NOMO-1 treated with dmso at 0.1 percent for 144 hours (cell line): ENCODE data around the gene TSHZ2.

ENCODE experiments used
- DNase-seq: peaks from one replicate; lab custom pipeline; 2025; ENCODE audit not compliant: unreplicated experiment; lab: John Stamatoyannopoulos, UW

Gene TSHZ2

GRCh38 chr20:53227523-53227922 is 255.4 kb downstream of the TSHZ2 start:
- DNase-seq: no peak

DNA sequence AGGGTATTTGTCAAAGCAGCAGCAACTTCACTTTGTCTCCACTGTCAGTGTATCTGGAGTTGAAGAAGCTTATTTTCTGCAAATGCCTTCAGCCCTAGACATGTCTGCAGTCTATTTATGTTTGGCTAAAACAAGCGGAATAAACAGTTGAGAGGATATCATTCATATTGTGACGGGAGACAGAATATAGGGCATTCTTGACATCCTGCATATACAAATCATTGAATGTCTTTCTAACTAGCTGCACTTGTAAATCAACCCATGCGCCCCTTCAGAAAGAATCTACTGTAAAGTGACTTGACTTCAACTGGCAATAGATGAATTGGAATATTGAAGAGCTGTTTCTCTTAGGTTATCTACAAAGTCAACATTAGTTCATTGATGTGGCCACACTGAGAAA is 258.9 kb downstream of the TSHZ2 start:
- DNase-seq: no peak

- no peak for DNase-seq
These were observed 265.3 kb downstream of the TSHZ2 start for GRCh38 chr20:53237461-53237860.

DNA sequence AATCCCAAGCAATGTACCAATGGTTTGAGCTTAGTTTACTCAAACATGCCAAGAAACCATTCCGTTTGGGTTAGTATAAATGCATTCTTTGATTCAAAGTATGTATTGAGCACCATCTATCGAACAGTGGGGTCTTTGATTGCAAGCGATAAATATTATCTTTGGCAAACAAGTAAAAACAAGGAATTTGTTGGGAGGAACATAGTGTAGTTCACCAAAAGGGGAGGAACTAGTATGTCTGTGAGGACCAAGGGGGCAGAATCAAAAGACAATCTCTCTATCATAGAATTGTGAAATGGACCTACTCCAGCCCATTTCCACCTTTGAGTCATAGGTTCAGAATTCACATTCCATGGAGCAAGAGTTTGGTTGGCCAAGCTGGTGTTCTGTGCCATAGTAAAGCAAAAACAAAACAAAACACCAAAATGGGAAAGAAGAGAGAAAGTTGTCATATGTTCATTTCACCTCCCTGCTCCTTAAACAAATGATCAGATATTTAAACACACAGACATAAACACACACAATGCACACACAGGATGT is 266.0 kb downstream of the TSHZ2 start:
- no peak for DNase-seq

DNA sequence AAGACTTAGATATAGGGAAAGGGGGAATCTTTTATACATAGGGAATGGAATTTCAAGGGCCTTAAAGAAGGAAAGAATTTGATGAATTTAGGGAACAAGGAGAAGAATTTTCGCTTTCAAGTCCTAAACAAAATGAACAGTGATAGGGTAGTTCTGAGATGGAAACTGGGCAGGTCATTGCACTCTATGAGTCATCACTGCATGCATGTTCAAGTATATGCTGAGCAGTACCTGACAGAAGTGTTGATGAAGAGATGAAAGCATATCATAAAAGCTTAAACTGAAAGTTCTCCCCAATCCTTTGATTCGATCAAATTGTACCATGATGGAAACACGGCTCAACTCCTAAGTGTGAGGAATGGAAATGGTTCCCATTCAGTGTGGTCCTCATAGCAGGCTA is 271.0 kb downstream of the TSHZ2 start:
- DNase-seq: no peak

- DNase-seq: no peak
These were observed 272.6 kb downstream of the TSHZ2 start for GRCh38 chr20:53244711-53245110.

- DNase-seq: peak; percentile 25
These were observed 273.4 kb downstream of the TSHZ2 start for GRCh38 chr20:53245574-53245973.

- no peak for DNase-seq
These were observed 275.4 kb downstream of the TSHZ2 start for GRCh38 chr20:53247468-53248103.

DNA sequence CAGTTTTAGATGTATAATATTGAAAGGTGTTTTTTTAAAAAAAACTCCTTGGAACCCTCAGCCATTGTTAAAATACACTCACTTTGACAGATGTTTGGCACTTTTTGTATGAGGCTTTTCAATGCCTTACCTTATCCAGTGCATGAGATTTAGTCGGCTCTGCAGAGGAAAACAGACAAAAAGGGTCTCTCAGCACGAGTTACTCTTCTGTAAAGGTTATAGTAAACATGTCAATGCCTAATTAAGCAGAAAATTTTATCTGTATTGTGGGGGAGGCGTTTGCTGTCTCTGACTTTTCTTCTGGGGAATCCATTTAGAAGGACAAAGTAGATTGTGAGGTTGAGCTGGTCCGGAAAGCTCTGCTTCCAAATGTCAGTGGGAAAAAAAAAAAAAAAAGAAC is 278.3 kb downstream of the TSHZ2 start:
- DNase-seq: no peak

DNA sequence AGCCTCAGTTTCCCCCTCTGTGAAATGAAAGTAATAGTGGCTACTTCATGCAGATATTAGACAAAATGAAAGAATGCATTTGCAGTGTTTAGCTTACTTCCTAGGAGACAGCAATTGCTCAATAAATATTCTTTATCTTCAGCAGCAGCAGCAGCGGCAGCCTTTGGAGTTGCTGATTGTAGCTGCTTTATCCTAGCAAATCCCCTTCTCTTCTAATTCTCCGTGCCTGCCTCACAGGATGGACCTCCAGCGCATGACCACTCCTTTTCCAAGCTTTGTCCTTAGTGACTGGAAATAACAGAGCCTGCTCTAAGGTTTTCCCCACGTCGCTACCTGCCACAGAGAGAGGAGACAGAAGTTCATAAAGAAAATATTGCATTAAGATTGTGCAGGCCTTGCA is 279.8 kb downstream of the TSHZ2 start:
- no peak for DNase-seq

DNA sequence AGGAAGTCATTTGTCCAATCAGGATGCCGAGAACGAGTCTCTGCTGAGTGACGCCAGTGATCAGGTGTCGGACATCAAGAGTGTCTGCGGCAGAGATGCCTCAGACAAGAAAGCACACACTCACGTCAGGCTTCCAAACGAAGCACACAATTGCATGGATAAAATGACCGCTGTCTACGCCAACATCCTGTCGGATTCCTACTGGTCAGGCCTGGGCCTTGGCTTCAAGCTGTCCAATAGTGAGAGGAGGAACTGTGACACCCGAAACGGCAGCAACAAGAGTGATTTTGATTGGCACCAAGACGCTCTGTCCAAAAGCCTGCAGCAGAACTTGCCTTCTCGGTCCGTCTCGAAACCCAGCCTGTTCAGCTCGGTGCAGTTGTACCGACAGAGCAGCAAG is 281.5 kb downstream of the TSHZ2 start:
- DNase-seq: no peak

- no peak for DNase-seq
These were observed 283.0 kb downstream of the TSHZ2 start for GRCh38 chr20:53255102-53255710.

DNA sequence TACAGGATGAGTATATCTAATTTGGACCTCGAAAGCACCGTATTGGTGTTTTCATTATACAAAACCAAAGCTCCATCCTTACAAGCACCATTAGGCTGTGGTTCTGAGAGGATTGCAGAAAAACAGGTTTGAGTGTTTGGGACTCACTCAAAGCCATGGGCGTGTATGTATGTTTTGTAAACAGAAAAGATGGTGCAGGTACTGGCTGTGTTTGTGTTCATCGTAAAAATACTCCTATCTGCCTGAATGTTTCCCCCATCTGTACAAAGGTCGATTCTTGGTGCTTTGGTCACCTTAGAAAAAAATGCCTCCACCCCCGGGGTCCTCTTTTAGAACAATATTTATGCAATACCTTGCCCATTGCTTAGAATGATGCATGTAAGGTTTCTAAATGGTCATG is 286.6 kb downstream of the TSHZ2 start:
- no peak for DNase-seq

- no peak for DNase-seq
These were observed 288.0 kb downstream of the TSHZ2 start for GRCh38 chr20:53260168-53260567.

- DNase-seq: no peak
These were observed 288.4 kb downstream of the TSHZ2 start for GRCh38 chr20:53260591-53260990.

DNA sequence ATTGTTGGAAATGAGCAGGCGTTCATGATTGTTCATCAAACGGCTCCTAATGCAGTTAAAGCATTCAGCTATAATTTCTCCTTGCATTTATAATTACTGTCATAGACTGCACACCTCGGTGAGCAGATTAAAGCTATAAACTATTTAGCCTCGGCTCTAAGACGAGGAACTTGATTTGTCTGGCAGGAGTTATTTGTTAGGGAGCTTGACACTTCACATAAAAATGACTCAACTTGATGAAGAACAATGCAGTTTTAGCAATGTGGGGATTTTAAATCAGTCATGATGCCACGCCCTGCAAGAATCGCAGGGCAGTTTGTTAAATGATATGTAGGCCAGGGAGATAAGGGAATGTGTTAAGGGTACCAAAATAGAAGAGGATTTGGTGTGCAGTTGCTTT is 290.2 kb downstream of the TSHZ2 start:
- DNase-seq: no peak

GRCh38 chr20:53263554-53264438 is 291.6 kb downstream of the TSHZ2 start:
- DNase-seq: no peak

- no peak for DNase-seq
These were observed 292.4 kb downstream of the TSHZ2 start for GRCh38 chr20:53264604-53265003.

GRCh38 chr20:53265304-53265875 is 293.2 kb downstream of the TSHZ2 start:
- DNase-seq: no peak

DNA sequence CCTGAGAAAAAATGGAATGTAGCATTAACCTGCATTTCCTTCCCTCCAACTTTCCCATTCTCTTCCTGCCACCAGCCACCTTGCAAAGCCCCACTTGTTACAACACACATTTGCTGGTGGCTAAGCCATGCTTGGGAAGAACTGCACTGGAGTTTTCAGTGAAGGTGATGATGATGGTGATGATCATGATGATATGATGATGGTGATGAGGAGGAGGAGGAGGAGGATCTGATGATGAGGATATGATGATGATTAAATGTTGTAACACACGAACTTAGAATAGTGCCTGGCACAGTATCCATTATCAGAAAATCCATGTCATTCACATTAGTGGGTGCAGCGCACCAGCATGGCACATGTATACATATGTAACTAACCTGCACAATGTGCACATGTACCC is 297.2 kb downstream of the TSHZ2 start:
- no peak for DNase-seq

- DNase-seq: no peak
These were observed 298.7 kb downstream of the TSHZ2 start for GRCh38 chr20:53270792-53271375.
